ENCODE measurements around the gene ADA. TPM values are rescaled to one million over a fixed set of nuclear protein-coding genes. Genes with fewer than 3 reads are reported as not detected.
A peak's percentile ranks its signal among the peaks of the same experiment; 100 is the strongest.
"Not testable (repeated sequence)": the region's sequence is repeated elsewhere in the genome, so short reads cannot be mapped to it uniquely, and the experiment has no call there.

Gene ADA
- polyA plus RNA-seq, 1 donor: 7.3 TPM

GRCh38 chr20:44590980-44591778, 60.3 kb downstream of the ADA start:
- no peak for DNase-seq
- WGBS (ENCODE audit: insufficient coverage, low lambda C conversion rate): no CpG with 5 or more reads among the region's 9 CpGs
- no peaks in the 10 kb centered on the region for H3K9me3 ChIP-seq (ENCODE audit: control insufficient read depth, low read depth, low read length)

GRCh38 chr20:44589537-44589936, 62.0 kb downstream of the ADA start:
- Histone ChIP-seq H3K27ac (ENCODE audit: low read length) (peak overlapping the region; percentile 30), H3K4me3 (ENCODE audit: low read length) (no peak overlapping the region), H3K36me3 (ENCODE audit: control insufficient read depth, insufficient read depth, low read length) (peaks cover 19% of the 10 kb centered on the region), H3K27me3 (ENCODE audit: control insufficient read depth, insufficient read depth, low read length) (no peaks in the 10 kb centered on the region), H3K4me1 (ENCODE audit: control insufficient read depth, insufficient read depth, low read length) (peaks cover 4% of the 10 kb centered on the region), H3K9me3 (ENCODE audit: control insufficient read depth, low read depth, low read length) (no peaks in the 10 kb centered on the region)
- WGBS (ENCODE audit: insufficient coverage, low lambda C conversion rate): 60% methylated on average over 2 of the region's 4 CpGs
- DNase-seq: no peak

More at GRCh38 chr20:44590980-44591778, 60.3 kb downstream of the ADA start:
- no peak overlapping the region for H3K27ac ChIP-seq (ENCODE audit: low read length)
- H3K36me3 ChIP-seq (ENCODE audit: control insufficient read depth, insufficient read depth, low read length): peaks cover 19% of the 10 kb centered on the region
- no peaks in the 10 kb centered on the region for H3K27me3 ChIP-seq (ENCODE audit: control insufficient read depth, insufficient read depth, low read length)
- no peak overlapping the region for H3K4me3 ChIP-seq (ENCODE audit: low read length)
- peaks cover 4% of the 10 kb centered on the region for H3K4me1 ChIP-seq (ENCODE audit: control insufficient read depth, insufficient read depth, low read length)

- H3K9me3 ChIP-seq (ENCODE audit: control insufficient read depth, low read depth, low read length); H3K4me1 ChIP-seq (ENCODE audit: control insufficient read depth, insufficient read depth, low read length); H3K4me3 ChIP-seq (ENCODE audit: low read length); DNase-seq; H3K27me3 ChIP-seq (ENCODE audit: control insufficient read depth, insufficient read depth, low read length); H3K27ac ChIP-seq (ENCODE audit: low read length): not testable (repeated sequence)
- no CpG with 5 or more reads among the region's 9 CpGs for WGBS (ENCODE audit: insufficient coverage, low lambda C conversion rate)
- peaks cover 19% of the 10 kb centered on the region for H3K36me3 ChIP-seq (ENCODE audit: control insufficient read depth, insufficient read depth, low read length)
These were observed 63.2 kb downstream of the ADA start for GRCh38 chr20:44588321-44588720.

- Histone ChIP-seq H3K9me3 (ENCODE audit: control insufficient read depth, low read depth, low read length) (no peaks in the 10 kb centered on the region), H3K27ac (ENCODE audit: low read length) (no peak overlapping the region), H3K36me3 (ENCODE audit: control insufficient read depth, insufficient read depth, low read length) (peaks cover 18% of the 10 kb centered on the region), H3K27me3 (ENCODE audit: control insufficient read depth, insufficient read depth, low read length) (no peaks in the 10 kb centered on the region), H3K4me3 (ENCODE audit: low read length) (no peak overlapping the region), H3K4me1 (ENCODE audit: control insufficient read depth, insufficient read depth, low read length) (peaks cover 4% of the 10 kb centered on the region)
- DNase-seq: no peak
- 50% methylated on average over 3 of the region's 10 CpGs for WGBS (ENCODE audit: insufficient coverage, low lambda C conversion rate)
These were observed 64.2 kb downstream of the ADA start for GRCh38 chr20:44587035-44587980.

- Histone ChIP-seq H3K9me3 (ENCODE audit: control insufficient read depth, low read depth, low read length) (no peaks in the 10 kb centered on the region), H3K4me3 (ENCODE audit: low read length) (no peak overlapping the region), H3K36me3 (ENCODE audit: control insufficient read depth, insufficient read depth, low read length) (peaks cover 11% of the 10 kb centered on the region), H3K27ac (ENCODE audit: low read length) (no peak overlapping the region), H3K27me3 (ENCODE audit: control insufficient read depth, insufficient read depth, low read length) (no peaks in the 10 kb centered on the region), H3K4me1 (ENCODE audit: control insufficient read depth, insufficient read depth, low read length) (peaks cover 4% of the 10 kb centered on the region)
- no peak for DNase-seq
- WGBS (ENCODE audit: insufficient coverage, low lambda C conversion rate): 100% methylated on average over 1 of the region's 3 CpGs
These were observed 65.1 kb downstream of the ADA start for GRCh38 chr20:44586289-44586911.

GRCh38 chr20:44585057-44585963, 66.2 kb downstream of the ADA start:
- Histone ChIP-seq H3K9me3 (ENCODE audit: control insufficient read depth, low read depth, low read length) (no peaks in the 10 kb centered on the region), H3K4me1 (ENCODE audit: control insufficient read depth, insufficient read depth, low read length) (peaks cover 4% of the 10 kb centered on the region), H3K4me3 (ENCODE audit: low read length) (no peak overlapping the region), H3K36me3 (ENCODE audit: control insufficient read depth, insufficient read depth, low read length) (peaks cover 2% of the 10 kb centered on the region), H3K27ac (ENCODE audit: low read length) (no peak overlapping the region), H3K27me3 (ENCODE audit: control insufficient read depth, insufficient read depth, low read length) (no peaks in the 10 kb centered on the region)
- no peak for DNase-seq
- WGBS (ENCODE audit: insufficient coverage, low lambda C conversion rate): 88% methylated on average over 2 of the region's 6 CpGs

GRCh38 chr20:44584162-44584561, 67.3 kb downstream of the ADA start:
- Histone ChIP-seq H3K36me3 (ENCODE audit: control insufficient read depth, insufficient read depth, low read length) (no peaks in the 10 kb centered on the region), H3K4me1 (ENCODE audit: control insufficient read depth, insufficient read depth, low read length) (peaks cover 4% of the 10 kb centered on the region), H3K9me3 (ENCODE audit: control insufficient read depth, low read depth, low read length) (no peaks in the 10 kb centered on the region), H3K27me3 (ENCODE audit: control insufficient read depth, insufficient read depth, low read length) (no peaks in the 10 kb centered on the region), H3K4me3 (ENCODE audit: low read length) (no peak overlapping the region), H3K27ac (ENCODE audit: low read length) (no peak overlapping the region)
- no peak for DNase-seq
- no CpG with 5 or more reads among the region's 4 CpGs for WGBS (ENCODE audit: insufficient coverage, low lambda C conversion rate)

- Histone ChIP-seq H3K36me3 (ENCODE audit: control insufficient read depth, insufficient read depth, low read length) (no peaks in the 10 kb centered on the region), H3K27me3 (ENCODE audit: control insufficient read depth, insufficient read depth, low read length) (no peaks in the 10 kb centered on the region), H3K9me3 (ENCODE audit: control insufficient read depth, low read depth, low read length) (no peaks in the 10 kb centered on the region), H3K4me1 (ENCODE audit: control insufficient read depth, insufficient read depth, low read length) (peaks cover 4% of the 10 kb centered on the region), H3K4me3 (ENCODE audit: low read length) (no peak overlapping the region), H3K27ac (ENCODE audit: low read length) (peak overlapping the region; percentile 32)
- DNase-seq: no peak
- no CpG with 5 or more reads among the region's 1 CpG for WGBS (ENCODE audit: insufficient coverage, low lambda C conversion rate)
These were observed 68.3 kb downstream of the ADA start for GRCh38 chr20:44583157-44583556.

- no peak for DNase-seq
- no peak within 1 kb of the TSS for H3K4me3 ChIP-seq (ENCODE audit: low read length)
- H3K4me1 ChIP-seq (ENCODE audit: control insufficient read depth, insufficient read depth, low read length): peaks cover 4% of the 10 kb centered on the region
- H3K27me3 ChIP-seq (ENCODE audit: control insufficient read depth, insufficient read depth, low read length): no peaks in the 10 kb centered on the region
- no peaks in the 10 kb centered on the region for H3K9me3 ChIP-seq (ENCODE audit: control insufficient read depth, low read depth, low read length)
- H3K27ac ChIP-seq (ENCODE audit: low read length): peak within 1 kb of the TSS; percentile 32
- WGBS (ENCODE audit: insufficient coverage, low lambda C conversion rate): 67% methylated on average over 1 of the region's 6 CpGs
- no peaks in the 10 kb centered on the region for H3K36me3 ChIP-seq (ENCODE audit: control insufficient read depth, insufficient read depth, low read length)
These were observed 69.0 kb downstream of the ADA start, which contains the start of gene PKIG for GRCh38 chr20:44582311-44583025. Gene PKIG, plus strand, starts transcription at chr20:44582579. Its CDS starts 31,978 bp downstream, at chr20:44614557.
